ENCODE data around the gene TMEM132E.

The TMEM132E gene

GRCh38 chr17:34639706-34640425 lies 60.5 kb downstream of the TMEM132E start:
- no peak for DNase-seq (ENCODE audit: low spot score)
- H3K4me1 Mint-ChIP-seq (ENCODE audit: low read depth), result no peaks in the 10 kb centered on the region
- no peaks in the 10 kb centered on the region for H3K36me3 Mint-ChIP-seq (ENCODE audit: low read depth)
- H3K27ac Mint-ChIP-seq, result no peak overlapping the region
- H3K9me3 Mint-ChIP-seq, result no peaks in the 10 kb centered on the region
- H3K27me3 Mint-ChIP-seq (ENCODE audit: low read depth), result peaks cover 35% of the 10 kb centered on the region
- H3K4me3 Mint-ChIP-seq, result no peak overlapping the region

DNA sequence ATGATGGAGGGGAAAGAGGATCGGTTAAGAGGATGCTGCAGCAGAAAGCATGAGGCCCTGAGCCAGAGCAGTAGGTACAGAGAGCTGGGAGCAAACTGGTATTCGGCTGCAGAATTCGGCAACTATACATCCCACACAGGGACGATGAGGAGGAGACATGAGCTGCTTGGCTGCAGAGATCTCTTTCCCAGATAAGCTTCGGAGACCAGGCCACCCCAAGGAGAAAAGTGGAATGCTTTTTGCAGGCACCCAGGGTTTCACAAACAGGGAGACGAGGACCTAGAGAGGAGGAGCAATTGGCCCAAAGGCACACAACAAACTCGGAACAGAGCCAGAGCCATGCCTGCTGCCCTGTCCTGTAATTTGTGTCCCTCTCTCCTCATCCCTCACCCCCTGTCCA lies 62.0 kb downstream of the TMEM132E start:
- H3K27me3 Mint-ChIP-seq (ENCODE audit: low read depth), result peaks cover 27% of the 10 kb centered on the region
- H3K4me1 Mint-ChIP-seq (ENCODE audit: low read depth), result no peaks in the 10 kb centered on the region
- no peaks in the 10 kb centered on the region for H3K36me3 Mint-ChIP-seq (ENCODE audit: low read depth)
- no peak overlapping the region for H3K27ac Mint-ChIP-seq
- no peak for DNase-seq (ENCODE audit: low spot score)
- no peaks in the 10 kb centered on the region for H3K9me3 Mint-ChIP-seq
- H3K4me3 Mint-ChIP-seq, result no peak overlapping the region

- DNase-seq (ENCODE audit: low spot score), result no peak
- Mint-ChIP-seq H3K27me3 (ENCODE audit: low read depth) (peaks cover 11% of the 10 kb centered on the region), H3K9me3 (no peaks in the 10 kb centered on the region), H3K27ac (no peak overlapping the region), H3K36me3 (ENCODE audit: low read depth) (no peaks in the 10 kb centered on the region), H3K4me1 (ENCODE audit: low read depth) (no peaks in the 10 kb centered on the region), H3K4me3 (no peak overlapping the region)
Observed at GRCh38 chr17:34644941-34645550, 65.7 kb downstream of the TMEM132E start.

- Mint-ChIP-seq H3K27ac (no peak overlapping the region), H3K9me3 (no peaks in the 10 kb centered on the region), H3K4me3 (no peak overlapping the region), H3K27me3 (ENCODE audit: low read depth) (peaks cover 11% of the 10 kb centered on the region), H3K36me3 (ENCODE audit: low read depth) (no peaks in the 10 kb centered on the region), H3K4me1 (ENCODE audit: low read depth) (no peaks in the 10 kb centered on the region)
- DNase-seq (ENCODE audit: low spot score), result no peak
Observed at GRCh38 chr17:34645594-34645993, 66.2 kb downstream of the TMEM132E start.

GRCh38 chr17:34647511-34647910 lies 68.1 kb downstream of the TMEM132E start:
- peaks cover 8% of the 10 kb centered on the region for H3K27me3 Mint-ChIP-seq (ENCODE audit: low read depth)
- no peaks in the 10 kb centered on the region for H3K9me3 Mint-ChIP-seq
- no peaks in the 10 kb centered on the region for H3K36me3 Mint-ChIP-seq (ENCODE audit: low read depth)

GRCh38 chr17:34650051-34650750 lies 70.8 kb downstream of the TMEM132E start:
- H3K27ac Mint-ChIP-seq, result no peak overlapping the region
- H3K4me3 Mint-ChIP-seq, result no peak overlapping the region
- H3K27me3 Mint-ChIP-seq (ENCODE audit: low read depth), result no peaks in the 10 kb centered on the region
- H3K4me1 Mint-ChIP-seq (ENCODE audit: low read depth), result no peaks in the 10 kb centered on the region
- no peaks in the 10 kb centered on the region for H3K36me3 Mint-ChIP-seq (ENCODE audit: low read depth)
- no peak for DNase-seq (ENCODE audit: low spot score)
- H3K9me3 Mint-ChIP-seq, result no peaks in the 10 kb centered on the region

More at GRCh38 chr17:34647511-34647910, 68.1 kb downstream of the TMEM132E start:
- no peaks in the 10 kb centered on the region for H3K4me1 Mint-ChIP-seq (ENCODE audit: low read depth)
- H3K27ac Mint-ChIP-seq, result no peak overlapping the region
- H3K4me3 Mint-ChIP-seq, result no peak overlapping the region
- no peak for DNase-seq (ENCODE audit: low spot score)

DNA sequence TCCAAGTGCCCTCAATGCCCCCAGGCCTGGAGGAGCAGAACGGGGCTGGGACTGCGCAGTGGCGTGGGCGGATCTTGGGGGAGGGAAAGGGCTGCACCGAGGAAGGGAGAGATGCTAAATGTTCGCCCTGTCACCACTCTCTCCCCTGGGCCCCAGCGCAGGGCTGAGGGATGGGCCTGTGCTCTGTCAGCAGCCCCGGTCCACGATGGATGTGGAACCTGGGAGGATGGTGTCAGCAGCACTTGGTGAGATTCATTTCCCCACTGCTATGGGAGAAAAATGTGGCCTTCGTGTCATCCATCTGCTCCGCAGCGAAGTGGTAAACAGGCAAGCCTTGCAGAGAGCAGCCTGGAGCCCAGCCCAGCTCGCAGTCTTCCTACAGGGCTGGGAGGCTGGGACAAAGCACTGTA lies 72.0 kb downstream of the TMEM132E start:
- DNase-seq (ENCODE audit: low spot score), result no peak
- no peak overlapping the region for H3K4me3 Mint-ChIP-seq
- no peaks in the 10 kb centered on the region for H3K36me3 Mint-ChIP-seq (ENCODE audit: low read depth)
- no peaks in the 10 kb centered on the region for H3K9me3 Mint-ChIP-seq
- H3K27ac Mint-ChIP-seq, result no peak overlapping the region
- H3K4me1 Mint-ChIP-seq (ENCODE audit: low read depth), result no peaks in the 10 kb centered on the region
- no peaks in the 10 kb centered on the region for H3K27me3 Mint-ChIP-seq (ENCODE audit: low read depth)

- no peaks in the 10 kb centered on the region for H3K36me3 Mint-ChIP-seq (ENCODE audit: low read depth)
- no peak overlapping the region for H3K27ac Mint-ChIP-seq
- H3K4me1 Mint-ChIP-seq (ENCODE audit: low read depth), result no peaks in the 10 kb centered on the region
- DNase-seq (ENCODE audit: low spot score), result no peak
- H3K9me3 Mint-ChIP-seq, result no peaks in the 10 kb centered on the region
- H3K27me3 Mint-ChIP-seq (ENCODE audit: low read depth), result no peaks in the 10 kb centered on the region
- no peak overlapping the region for H3K4me3 Mint-ChIP-seq
Observed at GRCh38 chr17:34652021-34652555, 72.7 kb downstream of the TMEM132E start.

- Mint-ChIP-seq H3K9me3 (no peaks in the 10 kb centered on the region), H3K4me1 (ENCODE audit: low read depth) (no peaks in the 10 kb centered on the region), H3K4me3 (no peak overlapping the region), H3K27ac (no peak overlapping the region), H3K36me3 (ENCODE audit: low read depth) (no peaks in the 10 kb centered on the region), H3K27me3 (ENCODE audit: low read depth) (no peaks in the 10 kb centered on the region)
- DNase-seq (ENCODE audit: low spot score), result no peak
Observed at GRCh38 chr17:34653511-34653910, 74.1 kb downstream of the TMEM132E start.

- no peak overlapping the region for H3K27ac Mint-ChIP-seq
- H3K36me3 Mint-ChIP-seq (ENCODE audit: low read depth), result no peaks in the 10 kb centered on the region
- H3K4me1 Mint-ChIP-seq (ENCODE audit: low read depth), result no peaks in the 10 kb centered on the region
- no peak for DNase-seq (ENCODE audit: low spot score)
- no peaks in the 10 kb centered on the region for H3K9me3 Mint-ChIP-seq
- no peaks in the 10 kb centered on the region for H3K27me3 Mint-ChIP-seq (ENCODE audit: low read depth)
- H3K4me3 Mint-ChIP-seq, result no peak overlapping the region
Observed at GRCh38 chr17:34654276-34654880, 75.0 kb downstream of the TMEM132E start.

GRCh38 chr17:34654881-34655276 lies 75.5 kb downstream of the TMEM132E start:
- H3K4me3 Mint-ChIP-seq, result no peak overlapping the region
- no peaks in the 10 kb centered on the region for H3K4me1 Mint-ChIP-seq (ENCODE audit: low read depth)
- no peak overlapping the region for H3K27ac Mint-ChIP-seq
- no peaks in the 10 kb centered on the region for H3K27me3 Mint-ChIP-seq (ENCODE audit: low read depth)
- H3K36me3 Mint-ChIP-seq (ENCODE audit: low read depth), result no peaks in the 10 kb centered on the region
- DNase-seq (ENCODE audit: low spot score), result no peak
- no peaks in the 10 kb centered on the region for H3K9me3 Mint-ChIP-seq

- H3K9me3 Mint-ChIP-seq, result no peaks in the 10 kb centered on the region
- H3K36me3 Mint-ChIP-seq (ENCODE audit: low read depth), result no peaks in the 10 kb centered on the region
- no peaks in the 10 kb centered on the region for H3K4me1 Mint-ChIP-seq (ENCODE audit: low read depth)
- no peak overlapping the region for H3K27ac Mint-ChIP-seq
- H3K27me3 Mint-ChIP-seq (ENCODE audit: low read depth), result no peaks in the 10 kb centered on the region
- no peak for DNase-seq (ENCODE audit: low spot score)
- H3K4me3 Mint-ChIP-seq, result no peak overlapping the region
Observed at GRCh38 chr17:34656801-34657200, 77.4 kb downstream of the TMEM132E start.

- H3K9me3 Mint-ChIP-seq, result no peaks in the 10 kb centered on the region
Observed at GRCh38 chr17:34658811-34659560, 79.6 kb downstream of the TMEM132E start.

More at GRCh38 chr17:34658811-34659560, 79.6 kb downstream of the TMEM132E start:
- no peak for DNase-seq (ENCODE audit: low spot score)
- Mint-ChIP-seq H3K4me1 (ENCODE audit: low read depth) (no peaks in the 10 kb centered on the region), H3K27me3 (ENCODE audit: low read depth) (no peaks in the 10 kb centered on the region), H3K4me3 (no peak overlapping the region), H3K27ac (no peak overlapping the region), H3K36me3 (ENCODE audit: low read depth) (no peaks in the 10 kb centered on the region)

Measured in T-helper 2 cell treated with Interferon-gamma antibody and Interleukin-4, amounts not matched to agents 5 μg/mL and 100 μg/mL, for 36 hours (primary cell).